Suprapubic skin (tissue), 4 donors: ENCODE results near the gene ABCA9.

Experiments used
- CTCF ChIP-seq, 2 donors: fragments of 200-600 bp in 1 of 2; fragments of 450-650 bp in 1 of 2; sonication (generic) in 1 of 2; IDR thresholded peaks; one replicate each; pipeline ENCODE4 v1.5.1; 2016 to 2019; ENCODE audit warnings: antibody characterized with exemption in 2 of 2, mild to moderate bottlenecking in 1 of 2, moderate library complexity in 1 of 2
- POLR2A ChIP-seq, 2 donors: fragments of 450-650 bp; IDR thresholded peaks; one replicate each; pipeline ENCODE4 v1.6.1; 2017; ENCODE audit warnings: antibody characterized with exemption in 2 of 2, mild to moderate bottlenecking in 2 of 2, moderate library complexity in 2 of 2
- POLR2AphosphoS5 ChIP-seq, 3 donors: sonication (generic); formaldehyde crosslinking; IDR thresholded peaks; one replicate each; pipeline ENCODE4 v1.6.1; 2017; ENCODE audit warnings: antibody characterized with exemption in 3 of 3

GRCh38 chr17:69064001-69064400 lies 3.3 kb upstream of the ABCA9 start:
- TF ChIP-seq CTCF (IDR thresholded peaks at IDR 0.05): no peak
- no peak for TF ChIP-seq POLR2AphosphoS5 (IDR thresholded peaks at IDR 0.05)
- TF ChIP-seq POLR2A (IDR thresholded peaks at IDR 0.05): no peak
